DMS79 treated with DMSO at 0.1 percent for 48 hours (cell line): ENCODE data around the gene FLNB.
"Not testable (repeated sequence)": the region's sequence is repeated elsewhere in the genome, so short reads cannot be mapped to it uniquely, and the experiment has no call there.

Experiments used
- DNase-seq: peaks from one replicate; lab custom pipeline; 2025; lab: John Stamatoyannopoulos, UW

The FLNB gene

DNA sequence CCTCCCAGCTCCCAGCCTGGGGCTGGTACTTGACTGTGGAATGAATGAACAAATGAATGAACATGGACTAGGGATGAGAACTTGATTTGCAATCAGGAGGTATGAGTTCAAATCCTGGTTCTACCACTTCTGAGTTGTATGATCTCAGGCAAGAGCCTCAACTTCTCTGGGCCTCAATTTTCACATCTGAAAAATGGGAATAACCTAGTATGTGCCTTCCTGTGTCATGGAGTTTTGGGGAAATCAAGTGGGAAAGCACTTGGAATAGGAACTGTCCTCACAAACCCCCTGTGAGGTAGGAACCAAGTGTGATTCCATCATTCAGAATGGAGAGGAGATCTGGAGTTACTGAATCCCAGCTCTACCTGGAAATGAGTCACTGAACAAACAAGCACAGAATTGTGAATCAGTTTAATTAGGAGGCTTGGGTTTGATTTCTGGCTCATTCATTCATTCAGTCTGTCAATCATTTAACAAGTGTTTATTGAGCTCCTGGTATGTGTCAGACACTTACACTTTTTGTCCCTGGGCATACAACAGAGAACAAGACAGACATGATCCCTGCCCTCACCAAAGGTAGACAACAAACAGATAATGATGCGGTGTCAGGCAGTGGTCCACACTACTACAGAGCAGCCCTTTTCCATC lies 172.8 kb downstream of the FLNB start:
- DNase-seq = no peak

DNA sequence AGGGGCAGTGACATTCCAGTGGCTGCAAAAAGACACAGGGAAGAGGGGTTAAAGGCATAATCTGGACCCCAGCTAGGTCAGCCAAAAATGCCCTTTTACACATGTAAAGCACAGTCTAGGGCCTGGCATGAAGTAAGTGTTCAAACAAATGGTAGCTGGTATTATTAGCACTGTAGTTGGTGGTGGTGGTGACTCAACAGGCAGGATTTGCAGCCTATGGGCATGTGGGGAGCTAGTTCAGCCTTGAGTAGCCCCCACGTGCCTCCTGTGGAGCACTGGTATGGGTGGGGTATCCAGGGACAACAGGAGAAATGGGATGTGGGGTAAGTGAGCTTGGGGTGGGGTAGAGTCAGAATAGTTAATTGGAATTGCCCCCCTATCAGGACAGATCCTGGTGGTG lies 175.0 kb downstream of the FLNB start:
- DNase-seq = no peak

DNA sequence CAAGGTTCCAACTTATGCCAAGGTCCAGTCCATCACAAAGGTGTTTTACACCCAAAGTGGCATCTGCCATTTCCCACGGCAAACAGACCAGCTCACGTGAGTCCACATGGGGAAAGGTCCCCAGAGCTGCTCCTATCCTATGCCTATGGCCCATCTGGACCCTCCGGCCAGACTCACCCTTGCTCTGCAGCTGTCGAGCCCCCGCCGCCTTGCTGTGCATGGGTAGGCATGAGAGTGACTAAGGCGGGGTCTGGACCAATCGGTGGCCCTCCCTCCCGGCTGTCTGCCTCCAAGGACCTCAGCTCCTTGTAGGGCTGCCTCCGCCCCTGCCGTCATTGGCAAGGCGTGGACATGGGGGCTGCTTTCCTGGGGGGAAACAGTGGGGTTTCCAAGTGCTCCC lies 175.7 kb downstream of the FLNB start:
- no peak for DNase-seq

DNA sequence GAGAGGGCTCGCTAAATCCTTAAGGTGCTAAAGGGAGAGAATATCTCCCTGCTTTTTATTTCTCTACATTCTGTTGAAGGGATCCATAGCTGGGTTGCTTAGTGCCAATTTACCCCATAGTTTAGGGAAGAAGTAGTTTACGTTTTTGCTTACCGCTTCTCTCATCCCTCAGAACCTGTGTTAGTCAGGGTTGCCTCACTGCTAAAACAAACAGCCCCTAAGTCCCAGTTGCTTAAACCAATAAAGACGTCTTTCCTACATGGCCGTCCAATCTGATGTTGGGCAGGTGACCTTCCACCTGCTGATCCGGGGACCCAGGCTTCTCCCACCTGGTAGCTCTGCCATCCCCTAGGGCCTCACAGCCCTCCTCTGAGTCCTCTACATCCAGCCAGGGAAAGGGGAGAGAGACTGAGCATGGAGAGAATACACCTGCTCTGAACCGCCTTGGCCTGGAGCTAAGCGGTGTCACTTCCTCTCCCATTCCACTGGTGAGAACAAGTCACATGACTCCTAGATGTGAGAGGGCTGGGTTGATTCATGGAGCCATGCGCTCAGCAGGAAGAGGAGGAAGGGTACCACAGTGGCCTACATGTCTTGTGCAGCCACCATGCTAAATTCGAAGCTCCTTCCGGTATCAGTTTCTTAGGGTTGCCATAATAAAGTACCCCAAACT lies 176.2 kb downstream of the FLNB start:
- no peak for DNase-seq

DNA sequence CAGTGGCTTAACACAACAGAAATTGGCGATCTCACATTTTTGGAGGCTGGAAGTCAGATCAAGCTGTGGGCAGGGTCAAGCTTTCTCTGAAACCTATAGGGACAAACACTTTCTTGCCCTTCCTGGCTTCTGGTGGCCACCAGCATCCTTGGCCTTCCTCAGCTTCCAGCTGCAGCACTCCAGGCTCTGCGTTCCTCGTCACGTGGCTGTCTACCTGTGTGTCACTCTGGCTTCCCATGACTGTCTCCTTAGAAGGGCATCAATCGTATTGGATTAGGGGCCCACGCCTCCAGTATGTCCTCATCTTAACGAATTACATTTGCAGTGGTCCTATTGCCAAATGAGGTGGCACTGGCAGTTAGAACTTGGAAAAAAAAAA lies 176.7 kb downstream of the FLNB start:
- DNase-seq = no peak

DNA sequence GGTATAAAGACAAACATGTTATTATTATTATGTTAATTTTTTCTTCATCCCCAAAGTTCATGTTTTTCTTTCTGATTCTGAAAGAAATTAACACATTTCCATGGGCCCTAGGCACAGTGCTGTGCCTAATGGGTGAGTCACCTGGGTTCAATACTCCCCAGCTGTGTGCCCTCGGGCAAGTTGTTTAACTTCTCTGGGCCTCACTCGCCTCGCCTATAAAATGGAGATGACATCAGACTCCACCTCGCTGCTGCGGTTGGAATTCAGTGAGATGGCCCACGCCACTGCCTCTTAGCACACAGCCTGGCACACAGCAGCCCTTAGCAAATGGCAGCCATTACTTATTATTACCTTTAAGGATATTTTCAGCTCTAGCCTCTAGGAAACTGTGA lies 179.9 kb downstream of the FLNB start:
- DNase-seq = no peak

DNA sequence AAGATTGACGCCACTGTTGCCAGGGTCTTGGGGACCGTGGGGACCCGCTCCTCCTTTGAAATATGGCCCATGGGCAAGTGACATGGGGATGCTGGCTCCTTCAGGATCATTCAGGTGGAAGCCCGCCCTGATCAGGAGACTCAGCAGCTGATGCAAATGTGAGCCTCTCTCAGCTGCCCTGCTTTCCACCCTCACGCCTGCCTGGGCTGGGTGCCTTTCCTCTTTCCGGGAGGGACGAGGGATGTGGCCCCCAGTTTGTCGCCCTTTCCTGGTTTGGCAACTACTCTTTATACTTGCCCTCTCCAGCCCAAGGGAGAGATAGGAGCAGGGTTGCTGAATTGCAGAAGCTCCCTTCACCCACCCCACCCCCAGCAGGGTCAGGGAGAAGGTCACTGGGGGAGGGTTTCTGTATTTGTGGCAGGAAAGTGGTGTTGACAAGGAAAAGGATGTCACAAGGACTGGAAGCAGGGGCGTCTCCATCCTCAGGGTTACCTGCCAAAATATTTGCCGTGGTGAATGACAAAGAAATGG lies 180.8 kb downstream of the FLNB start:
- DNase-seq = no peak

DNA sequence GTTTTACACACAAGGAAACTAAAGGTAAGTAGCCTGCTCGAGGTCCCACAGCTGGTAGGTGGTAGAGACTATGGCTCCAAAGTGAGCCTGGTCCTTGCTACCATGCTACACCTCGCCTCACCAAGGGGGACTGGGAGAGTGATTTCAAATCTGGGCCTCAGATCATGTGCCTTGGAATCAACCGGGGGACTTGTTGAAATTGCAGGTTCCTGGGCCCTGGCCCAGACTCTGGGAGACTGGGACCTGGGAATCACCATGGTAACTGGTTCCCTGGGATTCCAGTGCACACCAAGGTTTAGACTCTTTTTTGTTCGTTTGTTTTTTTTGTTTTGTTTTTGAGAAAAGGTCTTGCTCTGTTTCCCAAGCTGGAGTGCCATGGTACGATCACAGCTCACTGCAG lies 181.5 kb downstream of the FLNB start:
- no peak for DNase-seq

DNA sequence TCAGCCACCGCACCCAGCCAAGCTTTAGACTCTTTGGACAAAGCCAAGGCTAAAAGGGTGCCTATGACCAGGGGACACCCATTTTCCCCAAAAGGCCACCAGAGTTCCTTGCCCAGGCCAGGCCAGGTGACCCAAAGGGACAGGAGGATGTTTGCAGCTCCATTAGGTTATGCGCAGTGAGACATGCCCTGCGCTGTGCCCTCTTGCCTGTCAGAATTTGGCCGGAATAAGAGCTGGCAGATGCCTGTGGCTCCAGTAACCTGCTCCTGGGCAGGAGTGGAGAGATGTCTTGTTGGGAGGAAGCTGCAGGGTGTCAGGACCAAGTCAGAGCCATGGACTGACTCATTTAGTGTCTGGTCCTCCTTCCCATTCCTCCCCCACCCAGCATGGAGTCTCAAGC lies 182.1 kb downstream of the FLNB start:
- DNase-seq = no peak

DNA sequence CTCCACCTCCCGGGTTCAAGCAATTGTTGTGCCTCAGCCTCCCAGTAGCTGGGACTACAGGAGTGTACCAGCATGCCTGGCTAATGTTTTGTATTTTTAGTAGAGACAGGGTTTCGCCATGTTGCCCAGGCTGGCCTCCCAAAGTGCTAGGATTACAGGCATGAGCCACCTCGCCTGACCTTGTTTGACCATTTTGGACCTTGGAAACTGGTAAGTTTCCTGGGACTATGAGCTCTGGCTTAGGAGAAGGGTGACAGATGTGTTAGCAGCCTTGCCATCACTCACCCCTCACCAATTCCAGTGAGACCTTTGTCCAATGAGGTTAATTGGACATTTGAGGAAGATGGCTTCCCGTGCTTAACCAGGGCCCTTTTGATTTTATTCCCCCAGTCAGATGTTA lies 182.7 kb downstream of the FLNB start:
- no peak for DNase-seq

DNA sequence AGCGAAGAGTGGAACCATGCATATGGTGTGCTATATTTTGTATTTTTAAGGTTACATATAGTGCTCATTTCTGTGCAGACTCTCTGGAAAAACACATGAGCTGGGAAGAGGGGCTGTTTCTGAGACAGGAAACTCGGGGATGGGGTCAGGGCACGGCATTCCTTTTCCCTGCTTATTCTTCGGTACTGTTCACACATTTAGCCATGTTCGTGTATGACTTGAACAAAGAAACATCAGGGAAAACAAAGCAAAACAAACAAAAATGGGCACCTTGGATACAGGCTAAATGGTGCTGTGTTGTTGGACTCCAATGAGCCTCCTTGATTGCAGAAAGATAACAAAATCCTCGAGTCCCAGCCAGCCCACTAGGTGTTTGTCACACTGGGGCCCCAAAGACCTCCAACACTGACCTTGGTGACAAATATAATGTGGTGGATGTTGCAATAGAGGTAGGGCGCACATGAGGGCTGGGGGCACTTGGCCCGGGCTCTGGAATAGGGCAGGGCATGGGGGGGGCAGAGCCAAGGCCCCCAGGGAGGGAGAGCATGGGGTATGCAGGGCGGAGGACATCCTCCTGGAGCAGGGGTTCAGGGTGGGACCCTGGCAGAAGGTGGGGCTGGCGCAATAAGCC lies 183.3 kb downstream of the FLNB start:
- no peak for DNase-seq

DNA sequence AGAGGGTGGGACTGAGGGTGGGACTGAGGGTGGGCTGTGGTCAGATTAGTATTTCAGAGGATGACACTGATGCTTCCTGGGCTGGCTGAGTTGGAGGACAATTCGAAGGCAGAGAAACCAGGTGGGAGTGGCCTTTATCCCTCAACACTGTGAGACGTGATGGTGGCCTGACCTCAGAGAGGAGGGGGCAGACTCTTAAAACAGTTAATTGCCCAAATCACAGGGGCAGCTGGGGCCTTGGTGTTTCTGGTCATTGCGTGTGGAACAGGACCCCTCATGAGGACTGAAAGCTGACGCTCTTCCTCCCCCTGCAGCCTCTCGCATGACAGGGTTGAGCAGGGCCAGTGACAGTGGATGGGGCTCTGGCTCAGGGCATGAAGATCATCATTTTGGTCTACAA lies 183.8 kb downstream of the FLNB start:
- no peak for DNase-seq

DNA sequence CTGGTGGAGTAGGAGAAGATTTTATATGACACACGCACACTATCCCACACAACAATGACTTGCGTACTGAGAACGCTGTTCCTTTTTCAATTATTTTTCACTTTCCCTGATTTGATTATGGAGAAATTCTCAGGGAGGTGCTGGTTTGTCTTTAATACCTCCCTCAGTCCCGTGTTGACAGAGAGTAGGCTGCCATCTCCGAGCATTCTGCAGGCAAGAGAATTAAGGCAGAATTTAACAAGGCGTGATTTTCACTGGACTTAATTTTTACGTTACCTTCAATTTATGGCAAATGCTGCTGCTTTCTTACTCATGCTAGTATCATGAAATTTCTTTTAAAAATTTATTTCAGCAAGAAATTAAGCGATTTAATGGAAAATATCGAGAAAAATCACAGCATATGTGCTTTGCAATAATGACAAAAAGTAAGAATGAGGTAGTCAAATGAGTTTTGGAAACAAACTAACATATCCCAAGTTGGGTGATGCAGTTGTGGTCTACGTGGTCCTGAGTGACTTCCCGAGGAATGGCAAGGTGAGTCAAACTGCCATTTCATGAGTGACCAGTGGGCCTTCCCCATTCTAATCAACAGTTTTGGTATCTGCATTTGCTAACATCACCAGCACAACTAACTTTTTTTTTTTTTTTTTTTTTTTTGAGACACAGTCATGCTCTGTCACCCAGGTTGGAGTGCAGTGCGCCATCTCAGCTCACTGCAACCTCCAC lies 185.6 kb downstream of the FLNB start:
- no peak for DNase-seq

DNA sequence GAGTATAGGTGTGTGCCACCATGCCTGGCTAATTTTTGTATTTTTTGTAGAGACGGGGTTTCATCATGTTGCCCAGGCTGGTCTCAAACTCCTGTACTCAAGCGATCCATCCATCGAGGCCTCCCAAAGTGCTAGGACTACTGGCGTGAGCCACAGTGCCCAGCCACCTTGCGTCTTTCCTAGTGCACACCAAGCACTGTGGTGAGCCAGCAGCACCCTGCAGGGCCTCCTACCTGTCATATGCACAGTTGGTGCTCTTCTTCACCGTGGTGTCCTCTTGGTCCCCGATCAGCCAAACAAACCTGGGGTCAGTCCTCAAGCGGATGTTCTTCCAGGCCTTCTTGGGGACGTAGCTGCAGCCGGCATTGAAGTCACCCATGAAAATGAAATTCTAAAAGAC lies 189.4 kb downstream of the FLNB start:
- DNase-seq = no peak

DNA sequence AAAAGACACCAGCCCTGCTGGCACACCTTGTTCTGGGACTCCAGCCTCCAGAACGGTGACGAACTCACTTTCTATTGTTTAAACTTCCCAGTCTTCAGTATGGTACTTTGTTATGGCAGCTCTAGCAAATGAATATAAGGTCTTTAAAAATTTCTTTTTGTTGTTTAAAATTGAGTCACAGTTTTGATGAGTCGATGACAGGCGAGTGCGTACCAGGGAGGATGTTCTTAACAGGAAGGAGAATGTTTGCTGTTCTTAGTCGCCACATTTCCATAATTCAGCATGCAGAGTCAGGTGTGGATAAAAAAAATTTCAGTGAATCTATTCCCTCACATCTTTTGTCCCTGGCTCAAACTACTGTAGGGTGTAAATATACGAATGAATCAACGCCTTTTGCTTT lies 190.1 kb downstream of the FLNB start:
- no peak for DNase-seq

DNA sequence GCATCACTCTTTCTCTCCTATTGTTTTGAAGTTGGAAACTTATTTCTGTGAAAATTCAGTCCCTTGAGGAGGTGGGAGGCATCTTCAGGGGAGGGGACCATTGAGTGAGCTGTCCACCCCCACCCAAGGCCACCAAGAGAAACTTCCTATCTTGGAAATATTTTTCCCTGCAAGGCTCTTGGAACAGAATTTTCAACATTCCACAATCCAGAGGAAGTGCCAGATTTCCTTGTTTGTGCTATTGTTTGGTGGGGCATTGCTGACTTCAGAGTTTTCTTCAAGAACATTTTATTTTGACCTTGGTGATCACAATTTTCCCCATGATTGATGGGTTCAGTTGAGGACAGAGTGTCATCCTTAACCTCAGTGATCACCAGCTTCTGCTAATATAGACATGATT lies 190.6 kb downstream of the FLNB start:
- DNase-seq = no peak

DNA sequence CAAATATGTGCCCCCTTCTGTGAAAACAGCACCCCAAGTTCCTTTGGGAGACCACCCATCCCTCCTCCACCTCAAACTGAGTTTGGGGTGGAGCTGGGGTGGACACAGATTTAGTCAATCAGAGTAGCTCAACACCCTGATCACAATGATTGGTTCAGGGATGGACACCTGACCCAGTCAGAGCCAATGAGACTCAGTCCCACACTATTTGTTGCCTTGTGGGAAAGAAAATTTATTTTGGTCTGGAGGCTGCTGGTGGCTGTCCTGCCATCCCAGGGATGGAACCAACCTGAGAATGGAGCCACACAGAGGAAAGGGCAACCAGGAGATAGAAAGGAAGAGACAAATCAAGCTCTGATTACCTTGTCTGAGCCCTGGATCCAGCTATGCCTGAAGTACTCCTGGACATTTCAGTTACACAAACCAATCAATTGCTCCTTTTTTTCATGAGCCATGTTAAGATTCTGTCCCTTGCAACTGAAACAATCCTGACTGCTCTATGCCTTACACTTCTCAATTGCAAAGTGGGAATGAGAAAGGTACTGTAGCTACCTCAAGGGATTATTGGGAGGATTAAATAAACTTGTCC lies 192.0 kb downstream of the FLNB start:
- DNase-seq = no peak

DNA sequence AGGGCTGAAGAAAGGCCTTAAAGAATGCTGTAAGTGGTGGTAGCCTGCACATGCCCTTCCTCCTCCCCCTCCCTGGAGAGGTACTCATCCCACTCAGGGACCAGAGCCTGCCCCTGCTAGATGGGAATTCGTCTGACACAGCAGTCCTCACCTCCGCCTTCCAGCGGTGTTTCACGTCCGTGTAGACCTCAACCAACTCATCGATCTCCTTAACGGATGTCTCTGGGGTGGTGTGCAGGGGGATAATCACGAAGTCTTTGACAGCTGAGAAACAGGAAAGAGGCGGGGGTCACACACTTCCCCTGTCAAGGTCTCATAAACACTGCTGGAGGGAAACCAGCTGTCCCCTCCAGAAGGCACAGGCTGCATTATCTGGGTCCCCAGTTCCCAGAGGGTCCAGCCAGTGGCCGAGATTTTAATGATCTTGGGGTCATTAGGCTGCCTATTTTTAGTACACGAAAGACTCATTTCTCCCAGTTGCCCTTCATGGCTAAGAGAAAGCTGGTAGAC lies 192.7 kb downstream of the FLNB start:
- DNase-seq = no peak

DNA sequence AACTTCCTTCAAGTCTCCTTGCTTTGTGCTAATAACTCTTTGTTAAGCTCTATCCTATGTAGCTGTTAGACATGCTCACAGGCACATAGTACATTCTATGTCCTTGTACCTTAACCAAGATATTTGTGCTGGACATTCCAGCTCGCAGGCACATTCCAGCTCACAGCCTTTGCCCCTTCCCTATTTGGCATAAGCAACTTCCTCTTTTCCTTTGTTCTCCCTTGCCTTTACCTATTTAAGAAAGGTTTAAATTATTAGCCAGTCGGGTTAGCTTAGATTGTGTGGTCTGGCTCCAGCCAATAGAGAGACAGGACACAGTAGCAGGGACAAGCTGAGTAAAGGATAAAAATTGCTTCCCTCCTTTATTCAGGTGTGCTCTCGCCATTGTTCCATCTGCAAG lies 193.2 kb downstream of the FLNB start:
- DNase-seq = not testable (repeated sequence)

DNA sequence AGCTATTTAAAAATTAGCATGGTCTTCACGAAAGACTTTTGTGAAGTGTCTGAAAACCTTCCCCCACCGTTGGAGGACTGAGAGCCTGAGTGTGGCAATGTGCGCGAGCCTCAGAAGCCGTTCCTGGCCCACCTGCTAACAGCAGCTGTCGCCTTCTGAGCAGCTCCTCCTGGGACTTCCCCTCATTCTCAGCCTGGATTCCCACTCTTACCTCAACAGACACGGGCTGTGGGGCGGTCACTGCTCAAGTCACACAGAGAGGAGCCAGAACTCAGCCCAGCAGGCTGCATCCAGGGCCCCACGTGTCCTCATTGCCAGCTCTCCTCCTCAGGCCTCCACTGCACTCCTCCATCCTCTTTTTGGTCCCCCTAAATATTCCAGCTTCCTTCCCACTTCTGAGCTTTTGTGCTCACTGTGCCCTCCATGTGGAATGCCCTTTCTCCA lies 194.7 kb downstream of the FLNB start:
- DNase-seq = no peak

DNA sequence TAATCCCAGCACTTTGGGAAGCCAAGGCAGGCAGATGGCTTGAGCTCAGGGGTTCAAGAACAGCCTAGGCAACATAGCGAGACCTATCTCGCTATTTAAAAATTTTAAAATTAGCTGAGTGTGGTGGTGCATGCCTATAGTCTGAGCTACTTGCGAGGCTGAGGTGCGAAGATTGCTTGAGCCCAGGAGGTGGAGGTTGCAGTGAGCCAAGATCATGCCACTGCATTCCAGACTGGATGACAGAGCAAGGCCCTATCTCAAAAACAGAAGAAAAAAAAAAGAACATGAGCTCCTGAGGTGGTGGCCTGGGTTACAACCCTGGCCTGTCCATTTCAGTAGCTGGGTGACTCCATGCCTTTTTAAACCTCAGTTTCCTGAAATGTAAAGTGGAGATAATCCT lies 195.3 kb downstream of the FLNB start:
- no peak for DNase-seq

DNA sequence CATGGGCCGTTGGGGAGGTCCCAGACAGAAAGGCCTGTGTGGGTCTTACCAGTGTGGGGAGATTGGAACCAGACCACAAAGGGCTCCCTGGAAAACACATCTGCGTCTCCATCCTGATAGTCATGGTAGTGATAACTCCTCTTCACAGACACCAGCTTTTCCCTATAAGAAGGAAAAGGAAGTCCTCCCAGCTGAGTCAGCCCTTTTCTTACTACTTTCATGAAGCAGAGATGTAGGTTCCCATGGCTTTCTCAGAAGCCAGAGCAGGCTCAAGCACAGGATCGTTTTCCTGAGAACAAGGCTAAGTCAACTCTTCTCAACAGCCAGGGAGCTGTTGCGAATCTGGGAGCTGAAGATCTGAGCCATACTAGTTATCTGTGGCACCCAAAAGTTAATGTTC lies 196.5 kb downstream of the FLNB start:
- DNase-seq = no peak
